AG04449 (cell line): ENCODE data around the gene HPSE2.

ENCODE experiments used
- CTCF ChIA-PET: fragments of 350-600 bp; formaldehyde crosslinking; extraction: SDS; loops from one replicate; lab custom pipeline; 2021; ENCODE audit warnings: antibody characterized with exemption; lab: Yijun Ruan, JAX
- POLR2A ChIA-PET: fragments of 400-600, 350-600 bp; formaldehyde crosslinking; extraction: SDS; loops from one replicate; lab custom pipeline; 2020; ENCODE audit warnings: antibody characterized with exemption, inconsistent platforms; lab: Yijun Ruan, JAX
- DNase-seq: peaks from one replicate; pipeline ENCODE4 v3.0.0-alpha.2; 2010; ENCODE audit warnings: low read depth, low spot score
- H3K4me3 ChIP-seq: 2 replicates; pipeline ENCODE4 v1.5.1; 2011; ENCODE audit warnings: low read depth, mild to moderate bottlenecking, control low read depth, low read length
- TF ChIP-seq, protein P1 (sequence below): IDR thresholded peaks from one replicate; pipeline ENCODE4 v1.5.1; 2011; ENCODE audit warnings: mild to moderate bottlenecking, moderate library complexity, low read length, control low read depth, inconsistent platforms; ENCODE audit not compliant: insufficient read depth; ENCODE audit errors: missing control alignments

Gene HPSE2

DNA sequence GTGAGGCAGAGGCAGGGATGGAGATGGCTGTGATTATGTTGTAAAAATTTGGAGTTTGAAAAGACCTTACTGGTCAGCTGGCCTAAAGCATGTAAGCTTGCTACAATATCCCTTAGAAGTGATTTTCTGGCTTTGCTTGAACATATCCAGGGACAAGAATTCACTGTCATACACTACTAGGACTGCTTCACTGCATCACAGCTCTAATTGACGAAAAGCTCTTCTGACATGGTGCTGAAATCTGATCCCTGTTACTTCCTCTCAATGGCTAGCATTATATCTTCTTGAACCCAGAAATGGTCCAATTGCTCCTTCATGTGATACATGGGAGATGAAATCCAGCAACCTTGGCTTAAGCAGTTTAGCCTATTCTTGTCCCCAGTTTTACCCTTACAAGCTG is 591.2 kb downstream of the HPSE2 start:
- POLR2A ChIA-PET = no interaction called here
- H3K4me3 ChIP-seq = no peak overlapping the region
- DNase-seq = no peak
- TF ChIP-seq, protein P1, sequence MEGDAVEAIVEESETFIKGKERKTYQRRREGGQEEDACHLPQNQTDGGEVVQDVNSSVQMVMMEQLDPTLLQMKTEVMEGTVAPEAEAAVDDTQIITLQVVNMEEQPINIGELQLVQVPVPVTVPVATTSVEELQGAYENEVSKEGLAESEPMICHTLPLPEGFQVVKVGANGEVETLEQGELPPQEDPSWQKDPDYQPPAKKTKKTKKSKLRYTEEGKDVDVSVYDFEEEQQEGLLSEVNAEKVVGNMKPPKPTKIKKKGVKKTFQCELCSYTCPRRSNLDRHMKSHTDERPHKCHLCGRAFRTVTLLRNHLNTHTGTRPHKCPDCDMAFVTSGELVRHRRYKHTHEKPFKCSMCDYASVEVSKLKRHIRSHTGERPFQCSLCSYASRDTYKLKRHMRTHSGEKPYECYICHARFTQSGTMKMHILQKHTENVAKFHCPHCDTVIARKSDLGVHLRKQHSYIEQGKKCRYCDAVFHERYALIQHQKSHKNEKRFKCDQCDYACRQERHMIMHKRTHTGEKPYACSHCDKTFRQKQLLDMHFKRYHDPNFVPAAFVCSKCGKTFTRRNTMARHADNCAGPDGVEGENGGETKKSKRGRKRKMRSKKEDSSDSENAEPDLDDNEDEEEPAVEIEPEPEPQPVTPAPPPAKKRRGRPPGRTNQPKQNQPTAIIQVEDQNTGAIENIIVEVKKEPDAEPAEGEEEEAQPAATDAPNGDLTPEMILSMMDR = no peak
- CTCF ChIA-PET = no interaction called here

DNA sequence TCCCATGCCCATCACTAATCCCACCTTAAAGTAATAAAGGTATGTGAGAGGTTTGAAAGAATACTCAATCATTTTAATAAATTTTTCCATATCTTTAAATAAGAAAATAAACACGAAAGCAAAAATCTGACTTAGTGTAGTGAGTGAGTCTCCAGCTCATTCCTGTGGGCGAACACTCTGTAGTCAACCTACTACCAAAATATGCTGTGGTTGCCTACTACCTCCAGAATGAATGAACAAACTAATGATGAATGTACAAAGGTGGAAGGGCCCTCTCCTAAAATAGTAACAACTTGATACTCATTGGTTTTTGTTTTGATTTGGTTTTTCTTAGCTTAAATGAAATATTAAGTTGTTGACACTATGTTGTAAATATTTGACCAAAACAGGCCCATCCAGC is 593.4 kb downstream of the HPSE2 start:
- DNase-seq = no peak
- POLR2A ChIA-PET = no interaction called here
- TF ChIP-seq, protein P1 = no peak
- CTCF ChIA-PET = no interaction called here
- H3K4me3 ChIP-seq = no peak overlapping the region

DNA sequence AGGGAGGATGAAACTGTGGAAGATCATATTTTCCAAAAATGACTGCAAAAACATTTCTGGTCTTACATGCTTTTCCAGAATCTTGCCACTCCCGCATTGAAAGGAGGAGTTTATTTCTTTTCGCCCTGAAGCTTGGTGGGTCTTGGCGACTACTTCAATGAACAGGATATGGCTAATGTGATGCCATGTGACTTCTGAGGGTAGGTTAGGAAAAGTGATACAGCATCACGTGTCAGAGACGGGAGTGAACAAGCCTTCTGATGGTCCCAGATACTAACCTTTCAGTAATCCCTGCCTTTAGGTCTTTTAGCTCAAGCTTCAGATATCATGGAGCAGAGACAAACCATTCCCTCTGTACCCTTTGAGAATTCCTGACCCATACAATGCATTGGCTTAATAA is 596.7 kb downstream of the HPSE2 start:
- no peak for DNase-seq
- POLR2A ChIA-PET = no interaction called here
- no peak overlapping the region for H3K4me3 ChIP-seq
- TF ChIP-seq, protein P1 = no peak
- CTCF ChIA-PET = no interaction called here

DNA sequence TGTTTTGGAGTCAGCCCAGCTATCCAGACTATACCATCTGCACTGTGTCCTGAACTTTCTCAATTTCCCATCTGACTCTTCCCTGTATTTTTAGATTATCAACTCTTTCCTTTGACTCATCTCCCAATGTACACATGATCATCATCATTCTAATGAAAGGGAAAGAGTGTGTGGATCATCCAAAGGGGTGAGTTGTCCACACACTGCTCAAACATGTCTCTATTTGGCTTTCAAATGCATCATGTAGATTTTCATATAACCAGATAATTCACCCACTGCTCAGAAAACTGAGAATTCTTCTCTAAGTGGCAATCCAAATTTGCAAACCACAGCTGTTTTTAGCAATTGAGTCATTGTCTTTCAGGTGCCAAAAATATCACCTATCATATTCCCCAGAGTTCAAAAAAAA is 598.7 kb downstream of the HPSE2 start:
- no peak overlapping the region for H3K4me3 ChIP-seq
- TF ChIP-seq, protein P1 = no peak
- ChIA-PET POLR2A (no interaction called here), CTCF (no interaction called here)
- DNase-seq = no peak

DNA sequence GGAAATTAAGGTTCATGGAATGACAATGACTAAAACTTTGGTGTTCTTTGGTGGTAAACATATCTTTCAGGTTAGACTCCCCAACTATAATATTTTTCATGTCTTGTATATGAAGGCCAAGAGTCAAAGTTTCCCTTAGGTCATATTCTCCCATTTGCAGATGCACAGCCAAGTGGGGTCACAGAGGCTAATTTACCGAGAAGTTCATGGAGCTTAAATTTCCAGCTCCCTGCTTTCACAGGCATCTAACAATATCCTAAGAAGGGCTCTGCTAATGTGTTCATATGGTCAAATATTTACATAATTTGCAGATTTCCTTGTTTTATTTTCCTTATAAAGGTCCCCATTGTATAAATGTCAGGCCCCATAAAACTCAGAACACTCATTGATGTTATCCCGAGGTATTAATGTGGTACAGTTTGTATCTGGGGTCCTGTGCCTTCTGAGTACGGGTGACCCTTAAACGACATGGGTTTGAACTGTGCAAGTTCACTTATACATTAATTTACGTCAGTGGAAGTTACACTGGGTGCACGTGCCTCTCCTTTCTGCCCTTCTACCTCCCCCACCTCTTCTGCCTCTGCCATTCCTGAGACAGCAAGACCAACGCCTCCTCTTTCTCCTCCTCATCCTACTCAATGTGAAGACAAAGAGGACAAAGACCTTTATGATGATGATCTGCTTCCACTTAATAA is 603.0 kb downstream of the HPSE2 start:
- TF ChIP-seq, protein P1 = no peak
- DNase-seq = no peak
- POLR2A ChIA-PET = no interaction called here
- H3K4me3 ChIP-seq = no peak overlapping the region
- CTCF ChIA-PET = no interaction called here

DNA sequence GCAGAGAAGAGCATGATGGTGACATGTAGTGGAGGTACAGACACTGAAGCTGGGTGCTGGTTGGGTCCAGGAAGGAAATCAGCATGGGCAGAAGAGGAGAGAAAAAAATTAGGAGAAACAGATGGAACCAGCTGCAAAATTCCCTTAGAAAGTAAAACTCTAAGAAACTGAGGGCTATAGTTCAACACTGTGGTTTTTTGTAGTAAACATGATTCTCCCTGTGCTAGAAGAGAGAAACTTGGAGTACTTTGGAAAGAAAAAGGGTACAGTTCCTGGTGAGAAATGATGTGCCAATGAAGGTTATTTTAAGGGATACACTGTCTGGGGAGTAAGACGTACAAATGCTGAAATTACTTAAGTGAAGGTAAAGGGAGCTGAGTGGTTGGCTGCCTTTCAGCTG is 607.4 kb downstream of the HPSE2 start:
- CTCF ChIA-PET = interaction anchor here (0.9 kb wide), 1 partner anchor 161 kb away, joined by 3 read pairs; no protein-coding TSS in a partner anchor
- H3K4me3 ChIP-seq = no peak overlapping the region
- DNase-seq = no peak
- POLR2A ChIA-PET = no interaction called here
- TF ChIP-seq, protein P1 = no peak
